ENCODE measurements around the gene F2R.
"Not testable (repeated sequence)": the region's sequence is repeated elsewhere in the genome, so short reads cannot be mapped to it uniquely, and the experiment has no call there.

Gene F2R

GRCh38 chr5:76761118-76761517, 45.2 kb downstream of the F2R start:
- DNase-seq: not testable (repeated sequence)

DNA sequence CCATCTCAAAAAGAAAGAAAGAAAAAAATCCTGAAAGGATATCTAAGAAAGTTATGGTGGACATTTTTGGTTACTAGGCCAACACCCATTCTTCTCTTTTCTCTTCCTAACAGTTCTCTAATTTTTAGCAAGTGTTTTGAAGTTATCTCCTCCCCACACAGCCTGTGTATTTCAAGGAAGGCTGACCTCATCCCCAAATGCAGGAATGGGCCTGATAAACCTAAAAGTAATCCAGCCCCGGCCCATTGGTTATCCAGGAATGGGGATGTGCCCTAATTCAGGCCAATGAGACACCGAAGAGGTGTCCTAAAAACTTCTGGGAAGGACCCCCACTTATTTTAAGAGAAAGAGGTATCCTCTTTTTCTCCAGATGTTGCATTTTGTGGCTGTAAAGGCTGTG, 46.6 kb downstream of the F2R start:
- no peak for DNase-seq

- no peak for DNase-seq
Observed at GRCh38 chr5:76763136-76763535, 47.2 kb downstream of the F2R start.

DNA sequence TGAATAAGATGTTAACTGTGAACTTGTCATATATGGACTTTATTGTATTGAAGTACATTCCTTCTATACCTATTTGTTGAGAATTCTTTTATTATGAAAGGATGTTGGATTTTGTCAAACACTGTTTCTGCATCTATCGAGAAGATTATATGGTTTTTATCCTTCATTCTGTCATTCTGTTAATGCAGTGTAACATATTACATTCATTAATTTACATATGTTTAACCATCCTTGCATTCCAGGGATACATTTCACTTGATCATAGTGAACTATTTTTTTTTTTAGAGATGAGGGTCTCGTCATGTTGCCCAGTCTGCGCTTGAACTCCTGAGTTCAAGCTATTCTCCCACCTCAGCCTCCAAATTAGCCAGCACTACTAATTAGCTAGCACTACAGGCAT, 48.4 kb downstream of the F2R start:
- no peak for DNase-seq

DNA sequence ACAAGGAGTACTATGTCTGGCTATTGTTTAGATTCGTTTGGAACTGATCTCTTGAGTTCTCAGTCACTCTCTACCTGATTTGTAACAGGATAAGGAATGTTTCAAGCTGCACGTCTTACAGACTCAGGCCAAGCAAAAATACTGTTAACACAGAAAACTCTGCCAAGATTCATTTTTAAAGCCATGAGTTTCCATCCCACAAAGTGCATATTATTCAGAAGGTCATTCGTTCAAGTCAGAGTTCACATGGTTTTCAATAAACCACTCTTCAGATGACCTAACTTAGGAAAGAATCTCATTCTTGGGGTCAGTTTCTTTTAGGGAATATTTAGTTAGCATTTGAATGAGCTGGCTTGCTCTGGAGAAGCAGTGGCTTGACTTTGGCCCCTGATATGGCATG, 49.3 kb downstream of the F2R start:
- DNase-seq: no peak

GRCh38 chr5:76766746-76767145, 50.8 kb downstream of the F2R start:
- no peak for DNase-seq

- not testable (repeated sequence) for DNase-seq
Observed at GRCh38 chr5:76771041-76771440, 55.1 kb downstream of the F2R start.

- no peak for DNase-seq
Observed at GRCh38 chr5:76771705-76772405, 55.9 kb downstream of the F2R start.

DNA sequence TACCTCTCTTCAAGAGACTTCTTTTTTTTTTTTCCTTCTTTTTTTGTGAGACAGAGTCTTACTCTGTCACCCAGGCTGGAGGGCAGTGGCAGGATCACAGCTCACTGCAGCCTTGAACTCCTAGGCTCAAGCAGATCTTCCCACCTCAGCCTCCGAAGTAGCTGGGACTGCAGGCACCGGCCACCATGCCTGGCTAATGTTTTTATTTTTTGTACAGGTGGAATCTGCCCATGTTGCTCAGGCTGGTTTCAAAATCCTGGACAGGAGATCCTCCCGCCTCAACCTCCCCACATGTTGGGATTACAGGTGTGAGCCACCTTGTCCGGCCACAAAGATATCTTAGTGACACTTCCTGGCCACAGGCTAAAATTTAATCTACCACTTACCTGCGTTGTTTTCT, 60.0 kb downstream of the F2R start:
- no peak for DNase-seq

GRCh38 chr5:76776391-76776790, 60.5 kb downstream of the F2R start:
- DNase-seq: no peak

DNA sequence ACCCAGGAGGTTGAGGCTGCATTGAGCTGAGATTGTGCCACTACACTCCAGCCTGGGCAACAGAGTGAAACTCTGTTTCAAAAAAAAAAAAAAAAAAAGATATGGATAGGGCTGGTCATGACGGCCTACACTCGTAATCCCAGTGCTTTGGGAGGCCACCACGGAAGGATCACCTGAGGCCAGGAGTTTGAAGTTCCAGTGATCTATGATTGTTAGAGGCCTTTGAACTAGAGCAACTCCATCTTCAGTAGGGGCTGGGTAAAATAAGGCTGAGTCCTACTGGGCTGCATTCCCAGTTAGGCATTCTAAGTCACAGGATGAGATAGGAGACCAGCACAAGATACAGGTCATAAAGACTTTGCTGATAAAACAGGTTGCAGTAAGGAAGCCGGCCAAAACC, 64.7 kb downstream of the F2R start:
- not testable (repeated sequence) for DNase-seq

DNA sequence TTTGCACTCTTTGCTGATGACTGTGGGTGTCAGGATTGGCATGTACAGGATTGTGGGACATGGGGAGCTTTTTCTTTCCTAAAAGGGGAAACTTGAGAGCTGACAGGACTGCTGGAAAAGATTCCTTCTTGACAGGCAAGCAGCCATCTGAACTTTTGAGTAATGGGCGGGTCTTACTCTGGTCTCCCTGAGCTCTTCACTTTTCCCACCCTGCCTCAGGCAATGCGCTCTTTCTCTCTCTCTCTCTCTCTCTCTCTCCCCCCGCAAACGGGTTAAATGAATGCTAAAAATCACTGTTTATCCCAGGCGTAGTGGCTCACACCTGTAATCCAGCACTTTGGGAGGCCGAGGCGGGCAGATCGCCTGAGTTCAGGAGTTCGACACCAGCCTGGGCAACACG, 65.8 kb downstream of the F2R start:
- DNase-seq: no peak

- no peak for DNase-seq
Observed at GRCh38 chr5:76782444-76782843, 66.5 kb downstream of the F2R start.

All from GDM1 (cell line).